Tibial artery (tissue), 4 donors: ENCODE data around the gene CSNK1G3.

Experiments
- DNase-seq, 2 donors: peaks; one replicate each; pipeline ENCODE4 v3.0.0-alpha.2; 2019
- H3K27ac ChIP-seq, 2 donors: fragments of 200-600 bp; sonication (generic) in 1 of 2; 1 replicate in 1 of 2; 2 replicates in 1 of 2; pipeline ENCODE4 v1.5.1; 2018 to 2019; ENCODE audit warnings: mild to moderate bottlenecking in 1 of 2
- H3K27me3 ChIP-seq, 2 donors: fragments of 200-600 bp; sonication (generic) in 1 of 2; one replicate each; pipeline versions ENCODE4 v1.5.1 to v1.6.0; 2016 to 2019
- H3K36me3 ChIP-seq, 3 donors: fragments of 200-600 bp; sonication (generic) in 2 of 3; one replicate each; pipeline ENCODE4 v1.5.1; 2016 to 2019; ENCODE audit warnings: mild to moderate bottlenecking in 2 of 3
- H3K4me1 ChIP-seq, 4 donors: fragments of 200-600 bp; sonication (generic) in 2 of 4; 1 replicate in 3 of 4; 2 replicates in 1 of 4; pipeline ENCODE4 v1.5.1; 2016 to 2019
- H3K4me3 ChIP-seq, 2 donors: fragments of 200-600 bp; sonication (generic) in 1 of 2; 1 replicate in 1 of 2; 2 replicates in 1 of 2; pipeline ENCODE4 v1.5.1; 2018 to 2019; ENCODE audit warnings: mild to moderate bottlenecking in 2 of 2
- H3K9me3 ChIP-seq, 3 donors: fragments of 200-600 bp; sonication (generic) in 1 of 3; one replicate each; pipeline ENCODE4 v1.5.1; 2016 to 2019
- CTCF ChIP-seq, 2 experiments: fragments of 200-600 bp in 1 of 2; fragments of 450-650 bp in 1 of 2; IDR thresholded peaks; one replicate each; pipeline ENCODE4 v1.5.1; 2017 to 2019; ENCODE audit warnings: antibody characterized with exemption in 2 of 2, mild to moderate bottlenecking in 1 of 2, moderate library complexity in 1 of 2
- intact Hi-C: fragments of 100-400 bp; cut with DNase I; formaldehyde crosslinking; loops from one replicate; pipeline ENCODE4 v1.15.0; 2023; ENCODE audit warnings: low total_unique reads

CSNK1G3 gene

GRCh38 chr5:123645024-123645603, 133.1 kb downstream of the CSNK1G3 start:
- H3K27ac ChIP-seq, result no peak overlapping the region
- DNase-seq, result no peak
- H3K36me3 ChIP-seq, result no peaks in the 10 kb centered on the region
- H3K4me1 ChIP-seq, result no peaks in the 10 kb centered on the region
- intact Hi-C loops, result no loop called here
- no peak for TF ChIP-seq CTCF (IDR thresholded peaks at IDR 0.05)
- H3K4me3 ChIP-seq, result no peak overlapping the region
- H3K9me3 ChIP-seq, result no peaks in the 10 kb centered on the region
- no peaks in the 10 kb centered on the region for H3K27me3 ChIP-seq

GRCh38 chr5:123647066-123647465, 135.1 kb downstream of the CSNK1G3 start:
- Histone ChIP-seq H3K9me3 (no peaks in the 10 kb centered on the region), H3K4me3 (no peak overlapping the region), H3K27ac (no peak overlapping the region), H3K36me3 (no peaks in the 10 kb centered on the region), H3K27me3 (no peaks in the 10 kb centered on the region), H3K4me1 (no peaks in the 10 kb centered on the region)
- DNase-seq, result no peak
- TF ChIP-seq CTCF (IDR thresholded peaks at IDR 0.05), result no peak
- intact Hi-C loops, result no loop called here

GRCh38 chr5:123651234-123651633, 139.3 kb downstream of the CSNK1G3 start:
- Histone ChIP-seq H3K4me1 (no peaks in the 10 kb centered on the region), H3K9me3 (no peaks in the 10 kb centered on the region), H3K27ac (no peak overlapping the region), H3K4me3 (no peak overlapping the region), H3K36me3 (no peaks in the 10 kb centered on the region), H3K27me3 (no peaks in the 10 kb centered on the region)
- no peak for DNase-seq
- no peak for TF ChIP-seq CTCF (IDR thresholded peaks at IDR 0.05)
- intact Hi-C loops, result no loop called here

- no peaks in the 10 kb centered on the region for H3K36me3 ChIP-seq
- TF ChIP-seq CTCF (IDR thresholded peaks at IDR 0.05), result no peak
- no peak overlapping the region for H3K27ac ChIP-seq
- H3K4me1 ChIP-seq, result peaks cover 0 to 12% (median 0%) of the 10 kb centered on the region in 4 donors
- peaks cover 0 to 10% (median 0%) of the 10 kb centered on the region in 3 donors for H3K9me3 ChIP-seq
- no peaks in the 10 kb centered on the region for H3K27me3 ChIP-seq
- no peak overlapping the region for H3K4me3 ChIP-seq
- no peak for DNase-seq
- intact Hi-C loops, result no loop called here
Observed at GRCh38 chr5:123659011-123659410, 147.0 kb downstream of the CSNK1G3 start.

- DNase-seq, result no peak
- H3K27ac ChIP-seq, result no peak overlapping the region
- peaks cover 0 to 12% (median 0%) of the 10 kb centered on the region in 4 donors for H3K4me1 ChIP-seq
- no peak for TF ChIP-seq CTCF (IDR thresholded peaks at IDR 0.05)
- no peaks in the 10 kb centered on the region for H3K36me3 ChIP-seq
- peaks cover 0 to 15% (median 0%) of the 10 kb centered on the region in 3 donors for H3K9me3 ChIP-seq
- intact Hi-C loops, result no loop called here
- H3K27me3 ChIP-seq, result no peaks in the 10 kb centered on the region
- no peak overlapping the region for H3K4me3 ChIP-seq
Observed at GRCh38 chr5:123659495-123659894, 147.5 kb downstream of the CSNK1G3 start.

GRCh38 chr5:123664961-123665360, 153.0 kb downstream of the CSNK1G3 start:
- DNase-seq, result no peak

More at GRCh38 chr5:123664961-123665360, 153.0 kb downstream of the CSNK1G3 start:
- H3K4me3 ChIP-seq, result no peak overlapping the region
- no peaks in the 10 kb centered on the region for H3K36me3 ChIP-seq
- intact Hi-C loops, result no loop called here
- no peak overlapping the region for H3K27ac ChIP-seq
- TF ChIP-seq CTCF (IDR thresholded peaks at IDR 0.05), result no peak
- H3K27me3 ChIP-seq, result no peaks in the 10 kb centered on the region
- H3K9me3 ChIP-seq, result peaks cover 0 to 27% (median 0%) of the 10 kb centered on the region in 3 donors
- no peaks in the 10 kb centered on the region for H3K4me1 ChIP-seq
